ENCODE results near the gene C1orf87.

DNA sequence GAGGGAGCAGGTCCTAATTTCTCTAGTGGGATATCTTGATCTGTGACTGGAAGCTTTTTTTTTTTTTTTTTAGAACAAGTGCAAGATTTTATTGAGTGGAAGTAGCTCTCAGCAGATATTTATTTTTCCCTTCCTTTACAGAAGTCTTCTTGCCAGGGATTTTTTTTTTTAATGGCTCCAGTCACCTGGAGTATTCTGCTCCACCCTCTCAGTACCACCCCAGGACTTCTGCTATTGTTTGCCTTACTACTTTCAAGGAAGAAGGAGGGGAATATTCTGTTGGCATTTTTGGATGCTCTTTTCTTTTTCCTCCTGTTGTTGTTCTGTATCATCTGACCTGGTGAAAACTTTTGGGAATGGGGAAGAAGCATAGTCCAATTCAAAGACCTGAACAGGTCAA lies 123.9 kb downstream of the C1orf87 start:
- no peak for TF ChIP-seq POLR2A (IDR thresholded peaks at IDR 0.05)
- TF ChIP-seq, protein P1, sequence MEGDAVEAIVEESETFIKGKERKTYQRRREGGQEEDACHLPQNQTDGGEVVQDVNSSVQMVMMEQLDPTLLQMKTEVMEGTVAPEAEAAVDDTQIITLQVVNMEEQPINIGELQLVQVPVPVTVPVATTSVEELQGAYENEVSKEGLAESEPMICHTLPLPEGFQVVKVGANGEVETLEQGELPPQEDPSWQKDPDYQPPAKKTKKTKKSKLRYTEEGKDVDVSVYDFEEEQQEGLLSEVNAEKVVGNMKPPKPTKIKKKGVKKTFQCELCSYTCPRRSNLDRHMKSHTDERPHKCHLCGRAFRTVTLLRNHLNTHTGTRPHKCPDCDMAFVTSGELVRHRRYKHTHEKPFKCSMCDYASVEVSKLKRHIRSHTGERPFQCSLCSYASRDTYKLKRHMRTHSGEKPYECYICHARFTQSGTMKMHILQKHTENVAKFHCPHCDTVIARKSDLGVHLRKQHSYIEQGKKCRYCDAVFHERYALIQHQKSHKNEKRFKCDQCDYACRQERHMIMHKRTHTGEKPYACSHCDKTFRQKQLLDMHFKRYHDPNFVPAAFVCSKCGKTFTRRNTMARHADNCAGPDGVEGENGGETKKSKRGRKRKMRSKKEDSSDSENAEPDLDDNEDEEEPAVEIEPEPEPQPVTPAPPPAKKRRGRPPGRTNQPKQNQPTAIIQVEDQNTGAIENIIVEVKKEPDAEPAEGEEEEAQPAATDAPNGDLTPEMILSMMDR (IDR thresholded peaks at IDR 0.05): no peak
